SU-DHL-6 (cell line): Measurements from ENCODE around the gene SLC26A9.

ENCODE experiments used
- EZH2phosphoT487 ChIP-seq: fragments of 200-600 bp; sonication (generic), shearing (Covaris generic); conservative IDR thresholded peaks from 2 replicates; pipeline ENCODE4 v1.6.1; 2018; ENCODE audit warnings: mild to moderate bottlenecking, antibody characterized with exemption, low read length, moderate library complexity, mixed read lengths
- TF ChIP-seq, protein P1 (sequence below): fragments of 200-600 bp; sonication (generic); IDR thresholded peaks from one replicate; pipeline ENCODE4 v1.5.1; 2017; ENCODE audit warnings: antibody characterized with exemption, mild to moderate bottlenecking, low read length, moderate library complexity; ENCODE audit not compliant: insufficient read depth, poor library complexity, severe bottlenecking

DNA sequence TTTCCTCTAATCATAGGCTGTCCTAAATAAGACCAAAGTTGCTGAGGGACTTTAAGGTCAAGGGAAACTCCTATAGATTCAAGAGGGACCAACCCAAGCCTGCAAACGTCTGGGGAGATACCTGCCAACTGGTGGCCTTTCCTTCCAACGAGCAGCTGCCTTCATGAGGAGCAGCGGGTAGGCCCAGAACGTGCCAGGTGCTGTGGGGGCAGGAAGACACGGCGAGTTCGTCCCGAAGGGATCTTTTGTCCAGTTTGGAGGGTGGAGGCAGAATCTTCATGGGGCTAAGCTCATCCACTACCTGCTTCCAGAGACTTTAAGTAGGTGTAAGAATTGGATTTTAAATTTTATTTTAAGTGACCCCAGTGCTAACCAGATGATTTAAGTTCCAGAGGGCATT, 26.0 kb upstream of the SLC26A9 start:
- TF ChIP-seq, protein P1, sequence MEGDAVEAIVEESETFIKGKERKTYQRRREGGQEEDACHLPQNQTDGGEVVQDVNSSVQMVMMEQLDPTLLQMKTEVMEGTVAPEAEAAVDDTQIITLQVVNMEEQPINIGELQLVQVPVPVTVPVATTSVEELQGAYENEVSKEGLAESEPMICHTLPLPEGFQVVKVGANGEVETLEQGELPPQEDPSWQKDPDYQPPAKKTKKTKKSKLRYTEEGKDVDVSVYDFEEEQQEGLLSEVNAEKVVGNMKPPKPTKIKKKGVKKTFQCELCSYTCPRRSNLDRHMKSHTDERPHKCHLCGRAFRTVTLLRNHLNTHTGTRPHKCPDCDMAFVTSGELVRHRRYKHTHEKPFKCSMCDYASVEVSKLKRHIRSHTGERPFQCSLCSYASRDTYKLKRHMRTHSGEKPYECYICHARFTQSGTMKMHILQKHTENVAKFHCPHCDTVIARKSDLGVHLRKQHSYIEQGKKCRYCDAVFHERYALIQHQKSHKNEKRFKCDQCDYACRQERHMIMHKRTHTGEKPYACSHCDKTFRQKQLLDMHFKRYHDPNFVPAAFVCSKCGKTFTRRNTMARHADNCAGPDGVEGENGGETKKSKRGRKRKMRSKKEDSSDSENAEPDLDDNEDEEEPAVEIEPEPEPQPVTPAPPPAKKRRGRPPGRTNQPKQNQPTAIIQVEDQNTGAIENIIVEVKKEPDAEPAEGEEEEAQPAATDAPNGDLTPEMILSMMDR = no peak
- TF ChIP-seq EZH2phosphoT487 = no peak
